Activated naive CD8-positive, alpha-beta T cell (primary cell): ENCODE data around the gene TIMM10.

Source experiments
- H3K27ac Mint-ChIP-seq: one replicate; pipeline ENCODE4 v1.8.0; 2021; ENCODE audit warnings: mixed read lengths
- H3K27me3 Mint-ChIP-seq: one replicate; pipeline ENCODE4 v1.8.0; 2021; ENCODE audit warnings: mixed read lengths
- H3K36me3 Mint-ChIP-seq: one replicate; pipeline ENCODE4 v1.8.0; 2021; ENCODE audit warnings: mixed read lengths
- H3K4me1 Mint-ChIP-seq: one replicate; pipeline ENCODE4 v1.8.0; 2021; ENCODE audit warnings: low read depth, mixed read lengths
- H3K4me3 Mint-ChIP-seq: one replicate; pipeline ENCODE4 v1.8.0; 2021; ENCODE audit warnings: mild to moderate bottlenecking, mixed read lengths
- H3K9me3 Mint-ChIP-seq: one replicate; pipeline ENCODE4 v1.8.0; 2021; ENCODE audit warnings: low read depth, mixed read lengths

TIMM10 gene

GRCh38 chr11:57502376-57502775, 28.2 kb downstream of the TIMM10 start:
- no peaks in the 10 kb centered on the region for H3K9me3 Mint-ChIP-seq

GRCh38 chr11:57501953-57502352, 28.6 kb downstream of the TIMM10 start:
- H3K9me3 Mint-ChIP-seq = no peaks in the 10 kb centered on the region
- peaks cover 10% of the 10 kb centered on the region for H3K36me3 Mint-ChIP-seq
- H3K4me1 Mint-ChIP-seq = peaks cover 6% of the 10 kb centered on the region
- H3K4me3 Mint-ChIP-seq = no peak overlapping the region
- H3K27me3 Mint-ChIP-seq = no peaks in the 10 kb centered on the region
- no peak overlapping the region for H3K27ac Mint-ChIP-seq

More at GRCh38 chr11:57502376-57502775, 28.2 kb downstream of the TIMM10 start:
- H3K4me1 Mint-ChIP-seq = peaks cover 6% of the 10 kb centered on the region
- H3K4me3 Mint-ChIP-seq = no peak overlapping the region
- no peak overlapping the region for H3K27ac Mint-ChIP-seq
- no peaks in the 10 kb centered on the region for H3K27me3 Mint-ChIP-seq
- H3K36me3 Mint-ChIP-seq = peaks cover 10% of the 10 kb centered on the region

- no peak overlapping the region for H3K27ac Mint-ChIP-seq
- no peaks in the 10 kb centered on the region for H3K9me3 Mint-ChIP-seq
- peaks cover 6% of the 10 kb centered on the region for H3K4me1 Mint-ChIP-seq
- peaks cover 10% of the 10 kb centered on the region for H3K36me3 Mint-ChIP-seq
- H3K27me3 Mint-ChIP-seq = no peaks in the 10 kb centered on the region
- no peak overlapping the region for H3K4me3 Mint-ChIP-seq
These were observed 29.6 kb downstream of the TIMM10 start for GRCh38 chr11:57500926-57501325.

- no peak overlapping the region for H3K4me3 Mint-ChIP-seq
- peaks cover 6% of the 10 kb centered on the region for H3K4me1 Mint-ChIP-seq
- peaks cover 10% of the 10 kb centered on the region for H3K36me3 Mint-ChIP-seq
- no peak overlapping the region for H3K27ac Mint-ChIP-seq
- no peaks in the 10 kb centered on the region for H3K27me3 Mint-ChIP-seq
- H3K9me3 Mint-ChIP-seq = no peaks in the 10 kb centered on the region
These were observed 30.0 kb downstream of the TIMM10 start for GRCh38 chr11:57500515-57500914.

GRCh38 chr11:57499983-57500461, 30.5 kb downstream of the TIMM10 start:
- H3K4me3 Mint-ChIP-seq = no peak overlapping the region
- H3K27me3 Mint-ChIP-seq = no peaks in the 10 kb centered on the region
- H3K4me1 Mint-ChIP-seq = peaks cover 6% of the 10 kb centered on the region
- H3K9me3 Mint-ChIP-seq = no peaks in the 10 kb centered on the region
- H3K27ac Mint-ChIP-seq = no peak overlapping the region
- peaks cover 10% of the 10 kb centered on the region for H3K36me3 Mint-ChIP-seq

GRCh38 chr11:57499413-57499982, 31.1 kb downstream of the TIMM10 start:
- peaks cover 10% of the 10 kb centered on the region for H3K36me3 Mint-ChIP-seq
- no peak overlapping the region for H3K4me3 Mint-ChIP-seq
- H3K27ac Mint-ChIP-seq = no peak overlapping the region
- peaks cover 6% of the 10 kb centered on the region for H3K4me1 Mint-ChIP-seq
- no peaks in the 10 kb centered on the region for H3K27me3 Mint-ChIP-seq
- no peaks in the 10 kb centered on the region for H3K9me3 Mint-ChIP-seq

GRCh38 chr11:57498540-57498939, 32.0 kb downstream of the TIMM10 start:
- Mint-ChIP-seq H3K9me3 (no peaks in the 10 kb centered on the region), H3K4me1 (peaks cover 12% of the 10 kb centered on the region), H3K27ac (no peak overlapping the region), H3K36me3 (peaks cover 7% of the 10 kb centered on the region), H3K4me3 (no peak overlapping the region), H3K27me3 (no peaks in the 10 kb centered on the region)

GRCh38 chr11:57497303-57498247, 33.0 kb downstream of the TIMM10 start:
- H3K9me3 Mint-ChIP-seq = no peaks in the 10 kb centered on the region
- H3K4me1 Mint-ChIP-seq = peaks cover 14% of the 10 kb centered on the region
- no peak overlapping the region for H3K4me3 Mint-ChIP-seq
- peaks cover 7% of the 10 kb centered on the region for H3K36me3 Mint-ChIP-seq
- H3K27ac Mint-ChIP-seq = no peak overlapping the region
- no peaks in the 10 kb centered on the region for H3K27me3 Mint-ChIP-seq

- no peaks in the 10 kb centered on the region for H3K9me3 Mint-ChIP-seq
- H3K4me1 Mint-ChIP-seq = peaks cover 14% of the 10 kb centered on the region
- peaks cover 7% of the 10 kb centered on the region for H3K36me3 Mint-ChIP-seq
- H3K4me3 Mint-ChIP-seq = no peak overlapping the region
- no peaks in the 10 kb centered on the region for H3K27me3 Mint-ChIP-seq
- H3K27ac Mint-ChIP-seq = no peak overlapping the region
These were observed 34.3 kb downstream of the TIMM10 start for GRCh38 chr11:57496109-57496820.

- Mint-ChIP-seq H3K36me3 (peaks cover 13% of the 10 kb centered on the region), H3K27ac (peak overlapping the region; percentile 88), H3K9me3 (no peaks in the 10 kb centered on the region), H3K4me1 (peaks cover 8% of the 10 kb centered on the region), H3K27me3 (peaks cover under 1% of the 10 kb centered on the region), H3K4me3 (no peak overlapping the region)
These were observed 36.7 kb downstream of the TIMM10 start for GRCh38 chr11:57493507-57494503.

GRCh38 chr11:57491371-57492061, 39.0 kb downstream of the TIMM10 start:
- peaks cover 6% of the 10 kb centered on the region for H3K27me3 Mint-ChIP-seq
- H3K36me3 Mint-ChIP-seq = peaks cover 26% of the 10 kb centered on the region
- no peak overlapping the region for H3K4me3 Mint-ChIP-seq
- no peak overlapping the region for H3K27ac Mint-ChIP-seq
- no peaks in the 10 kb centered on the region for H3K9me3 Mint-ChIP-seq
- peaks cover 8% of the 10 kb centered on the region for H3K4me1 Mint-ChIP-seq

- no peaks in the 10 kb centered on the region for H3K9me3 Mint-ChIP-seq
- peaks cover 8% of the 10 kb centered on the region for H3K4me1 Mint-ChIP-seq
- no peak overlapping the region for H3K27ac Mint-ChIP-seq
- peaks cover 28% of the 10 kb centered on the region for H3K36me3 Mint-ChIP-seq
- peaks cover 6% of the 10 kb centered on the region for H3K27me3 Mint-ChIP-seq
- no peak overlapping the region for H3K4me3 Mint-ChIP-seq
These were observed 39.9 kb downstream of the TIMM10 start for GRCh38 chr11:57490456-57491248.
